Sigmoid colon (tissue), 7 donors: ENCODE results near the gene FAM89A. TPM values are rescaled to one million over a fixed set of nuclear protein-coding genes. Genes with fewer than 3 reads are reported as not detected.

ENCODE experiments used
- DNase-seq: peaks from one replicate; pipeline ENCODE4 v3.0.0-alpha.2; 2019
- H3K27ac ChIP-seq, 4 donors: fragments of 200-600 bp; sonication (generic); one replicate each; pipeline ENCODE4 v1.5.1; 2016 to 2019; ENCODE audit warnings: mild to moderate bottlenecking in 1 of 4
- H3K27me3 ChIP-seq, 3 donors: fragments of 200-600 bp; sonication (generic); one replicate each; pipeline ENCODE4 v1.5.1; 2019; ENCODE audit warnings: mild to moderate bottlenecking in 1 of 3
- H3K36me3 ChIP-seq, 4 donors: fragments of 200-600 bp; sonication (generic); one replicate each; pipeline ENCODE4 v1.5.1; 2016 to 2019
- H3K4me1 ChIP-seq, 4 donors: fragments of 200-600 bp; sonication (generic); one replicate each; pipeline ENCODE4 v1.5.1; 2017 to 2019
- H3K4me3 ChIP-seq, 4 donors: fragments of 200-600 bp; sonication (generic); one replicate each; pipeline ENCODE4 v1.5.1; 2017 to 2019; ENCODE audit warnings: mild to moderate bottlenecking in 2 of 4, moderate library complexity in 1 of 4
- H3K9me3 ChIP-seq, 4 donors: fragments of 200-600 bp in 3 of 4; sonication (generic) in 3 of 4; one replicate each; pipeline versions ENCODE4 v1.5.1 to v1.6.1; 2013 to 2019
- EP300 ChIP-seq, 4 donors: sonication (generic); formaldehyde crosslinking; IDR thresholded peaks; one replicate each; pipeline ENCODE4 v1.6.1; 2017; ENCODE audit warnings: antibody characterized with exemption in 4 of 4
- POLR2A ChIP-seq, 2 donors: fragments of 450-650 bp; IDR thresholded peaks; one replicate each; pipeline ENCODE4 v1.6.1; 2016; ENCODE audit warnings: antibody characterized with exemption in 2 of 2, mild to moderate bottlenecking in 2 of 2, moderate library complexity in 2 of 2
- POLR2AphosphoS5 ChIP-seq, 4 donors: sonication (generic); formaldehyde crosslinking; IDR thresholded peaks; one replicate each; pipeline ENCODE4 v1.6.1; 2017; ENCODE audit warnings: antibody characterized with exemption in 4 of 4
- WGBS, 2 donors: extraction: QIAGEN DNeasy Blood & Tissue Kit; methylation state at CpG; one replicate each; pipeline ENCODE4 v1.1.7; 2013; 5-methylcytosine and 5-hydroxymethylcytosine counted together
- intact Hi-C: fragments of 100-400 bp; cut with DNase I; formaldehyde crosslinking; loops from one replicate; pipeline ENCODE4 v1.15.1; 2023
- polyA plus RNA-seq, 3 donors: library from polyadenylated mRNA; stranded (reverse); fragments of 200-250 nt; gene quantifications; one replicate each; pipeline ENCODE4 v1.2.3, GENCODE V29; 2013
- total RNA-seq, 4 donors: library from RNA; depleted of rRNA; stranded (reverse); fragments of >200 nt; gene quantifications; one replicate each; pipeline ENCODE4 v1.1.0, GENCODE V29; 2016
- TF ChIP-seq, protein P1 (sequence below), 4 experiments: fragments of 450-650 bp in 3 of 4; fragments of 200-600 bp in 1 of 4; IDR thresholded peaks; one replicate each; pipeline ENCODE4 v1.5.1; 2016 to 2019; ENCODE audit warnings: antibody characterized with exemption in 4 of 4, mild to moderate bottlenecking in 3 of 4, moderate library complexity in 2 of 4
- donor health status: healthy with polysubstance abuse.
- donor health status: Bipolar disorder and iron deficiency.
- donor health status: healthy.

The FAM89A gene
- total and polyA plus RNA-seq, 7 donors = 2.3 to 9.9 (median 5.8) TPM

DNA sequence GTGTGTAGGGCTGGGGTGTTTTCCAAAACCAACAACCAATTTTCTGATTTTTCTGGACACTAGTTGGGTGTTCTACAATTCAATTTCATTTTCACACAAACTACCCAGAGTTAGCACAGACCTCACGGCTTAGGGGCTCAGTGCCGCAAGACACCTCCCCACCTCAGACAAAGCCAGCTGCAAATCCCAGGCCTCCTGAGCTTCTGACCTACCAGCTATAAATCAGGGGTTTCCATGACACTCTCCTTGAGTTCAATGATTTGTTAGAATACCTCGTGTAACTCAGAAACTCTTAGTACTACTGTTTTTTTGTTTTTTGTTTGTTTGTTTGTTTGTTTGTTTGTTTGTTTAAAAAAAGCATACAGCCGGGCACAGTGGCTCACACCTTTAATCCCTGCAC lies 28.7 kb upstream of the FAM89A start:
- no peak for DNase-seq
- no peaks in the 10 kb centered on the region for H3K4me1 ChIP-seq
- no peak overlapping the region for H3K27ac ChIP-seq
- WGBS, 2 donors = 65 to 69% methylated on average over 4 of the region's 4 CpGs
- peaks cover 0 to 9% (median 0%) of the 10 kb centered on the region in 3 donors for H3K27me3 ChIP-seq
- H3K36me3 ChIP-seq = no peaks in the 10 kb centered on the region
- no peaks in the 10 kb centered on the region for H3K9me3 ChIP-seq
- TF ChIP-seq POLR2A (IDR thresholded peaks at IDR 0.05) (no peak), POLR2AphosphoS5 (IDR thresholded peaks at IDR 0.05) (no peak), EP300 (IDR thresholded peaks at IDR 0.05) (no peak)
- TF ChIP-seq, protein P1, sequence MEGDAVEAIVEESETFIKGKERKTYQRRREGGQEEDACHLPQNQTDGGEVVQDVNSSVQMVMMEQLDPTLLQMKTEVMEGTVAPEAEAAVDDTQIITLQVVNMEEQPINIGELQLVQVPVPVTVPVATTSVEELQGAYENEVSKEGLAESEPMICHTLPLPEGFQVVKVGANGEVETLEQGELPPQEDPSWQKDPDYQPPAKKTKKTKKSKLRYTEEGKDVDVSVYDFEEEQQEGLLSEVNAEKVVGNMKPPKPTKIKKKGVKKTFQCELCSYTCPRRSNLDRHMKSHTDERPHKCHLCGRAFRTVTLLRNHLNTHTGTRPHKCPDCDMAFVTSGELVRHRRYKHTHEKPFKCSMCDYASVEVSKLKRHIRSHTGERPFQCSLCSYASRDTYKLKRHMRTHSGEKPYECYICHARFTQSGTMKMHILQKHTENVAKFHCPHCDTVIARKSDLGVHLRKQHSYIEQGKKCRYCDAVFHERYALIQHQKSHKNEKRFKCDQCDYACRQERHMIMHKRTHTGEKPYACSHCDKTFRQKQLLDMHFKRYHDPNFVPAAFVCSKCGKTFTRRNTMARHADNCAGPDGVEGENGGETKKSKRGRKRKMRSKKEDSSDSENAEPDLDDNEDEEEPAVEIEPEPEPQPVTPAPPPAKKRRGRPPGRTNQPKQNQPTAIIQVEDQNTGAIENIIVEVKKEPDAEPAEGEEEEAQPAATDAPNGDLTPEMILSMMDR (IDR thresholded peaks at IDR 0.05) = no peak
- H3K4me3 ChIP-seq = no peak overlapping the region
- intact Hi-C loops = no loop called here

DNA sequence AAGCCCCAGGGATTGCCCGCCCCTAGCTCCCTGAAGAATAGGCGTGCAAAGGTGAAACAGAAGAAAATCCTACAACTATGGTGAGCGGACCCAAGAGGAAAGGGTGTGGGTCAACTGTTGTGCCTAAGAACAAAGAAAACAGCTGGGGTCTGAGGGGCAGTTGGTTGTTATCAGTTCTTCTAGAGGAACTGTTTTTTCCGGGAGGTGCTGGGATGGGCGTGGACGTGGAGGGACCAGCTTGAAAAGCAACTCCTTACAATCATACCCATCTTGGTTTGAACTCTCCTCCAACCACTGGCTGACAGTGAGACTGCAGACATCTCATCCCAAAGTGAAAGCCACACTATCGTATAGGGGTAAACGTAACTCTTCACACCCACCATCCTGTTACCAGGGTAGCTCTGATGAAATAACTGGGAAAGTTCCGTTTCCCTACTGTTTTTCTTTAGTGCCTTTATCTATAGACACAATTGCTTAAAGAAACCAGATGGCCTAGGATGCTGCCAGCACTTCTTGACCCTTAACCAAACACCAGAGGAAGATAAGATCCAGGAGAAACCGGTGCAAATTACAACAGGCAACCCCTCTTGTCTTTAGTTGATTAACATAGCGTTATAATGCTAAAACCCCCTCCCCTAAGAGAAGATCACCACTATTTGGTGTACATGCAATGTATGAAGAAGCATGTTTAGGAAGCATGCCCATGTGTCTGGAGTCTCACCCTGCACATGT lies 25.6 kb upstream of the FAM89A start:
- DNase-seq = no peak
- WGBS, 2 donors = 77 to 79% methylated on average over 11 of the region's 11 CpGs
- intact Hi-C loops = no loop called here
- no peaks in the 10 kb centered on the region for H3K36me3 ChIP-seq
- H3K27ac ChIP-seq = no peak overlapping the region
- no peaks in the 10 kb centered on the region for H3K4me1 ChIP-seq
- H3K4me3 ChIP-seq = no peak overlapping the region
- no peak for TF ChIP-seq POLR2A (IDR thresholded peaks at IDR 0.05)
- no peak for TF ChIP-seq EP300 (IDR thresholded peaks at IDR 0.05)
- TF ChIP-seq, protein P1 (IDR thresholded peaks at IDR 0.05) = no peak
- TF ChIP-seq POLR2AphosphoS5 (IDR thresholded peaks at IDR 0.05) = no peak
- H3K9me3 ChIP-seq = no peaks in the 10 kb centered on the region
- H3K27me3 ChIP-seq = peaks cover 0 to 9% (median 0%) of the 10 kb centered on the region in 3 donors

DNA sequence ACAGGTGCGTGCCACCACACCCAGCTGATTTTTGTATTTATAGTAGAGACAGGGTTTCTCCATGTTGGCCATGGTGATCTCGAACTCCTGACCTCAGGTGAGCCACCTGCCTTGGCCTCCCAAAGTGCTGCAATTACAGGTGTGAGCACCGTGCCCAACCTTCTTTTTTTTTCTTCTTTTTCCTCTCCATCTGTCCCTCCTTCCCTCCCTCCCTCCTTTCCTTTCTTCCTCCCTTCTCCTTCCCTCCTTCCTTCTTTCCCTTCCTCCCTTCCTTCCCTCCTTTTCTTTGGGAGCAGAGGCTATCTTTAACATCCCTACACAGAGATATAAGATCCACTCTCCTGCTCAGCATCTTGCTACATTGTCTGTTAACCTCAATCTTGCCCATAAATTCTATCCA lies 24.4 kb upstream of the FAM89A start:
- Histone ChIP-seq H3K27me3 (peaks cover 0 to 9% (median 0%) of the 10 kb centered on the region in 3 donors), H3K9me3 (no peaks in the 10 kb centered on the region), H3K4me1 (no peaks in the 10 kb centered on the region), H3K27ac (no peak overlapping the region), H3K36me3 (no peaks in the 10 kb centered on the region), H3K4me3 (no peak overlapping the region)
- WGBS, 2 donors = 75 to 84% methylated on average over 3 of the region's 3 CpGs
- DNase-seq = no peak
- TF ChIP-seq, protein P1 (IDR thresholded peaks at IDR 0.05) = no peak
- TF ChIP-seq POLR2AphosphoS5 (IDR thresholded peaks at IDR 0.05) = no peak
- TF ChIP-seq EP300 (IDR thresholded peaks at IDR 0.05) = no peak
- TF ChIP-seq POLR2A (IDR thresholded peaks at IDR 0.05) = no peak
- intact Hi-C loops = no loop called here

DNA sequence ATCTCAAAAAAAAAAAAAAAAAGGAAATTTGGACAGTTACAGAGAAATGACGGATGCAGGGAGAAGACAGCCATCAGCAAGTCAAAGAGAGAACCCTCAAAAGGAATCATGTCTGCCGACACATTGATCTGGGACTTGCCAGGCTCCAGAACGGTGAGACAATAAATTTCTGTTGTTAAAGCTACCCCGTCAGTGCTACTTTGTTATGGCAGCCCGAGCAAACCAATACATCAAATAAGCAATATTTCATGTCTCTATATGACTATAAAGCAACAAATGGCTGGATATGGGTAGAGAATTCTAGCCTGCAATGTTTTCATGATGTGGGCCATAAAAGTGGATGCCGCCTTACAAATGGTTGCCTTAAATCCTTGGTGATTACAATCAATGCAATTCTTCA lies 23.3 kb upstream of the FAM89A start:
- peaks cover 0 to under 1% (median 0%) of the 10 kb centered on the region in 3 donors for H3K27me3 ChIP-seq
- DNase-seq = no peak
- 79 to 87% methylated on average over 6 of the region's 6 CpGs for WGBS, 2 donors
- intact Hi-C loops = no loop called here
- H3K4me3 ChIP-seq = no peak overlapping the region
- TF ChIP-seq EP300 (IDR thresholded peaks at IDR 0.05) (no peak), POLR2AphosphoS5 (IDR thresholded peaks at IDR 0.05) (no peak), POLR2A (IDR thresholded peaks at IDR 0.05) (no peak)
- TF ChIP-seq, protein P1 (IDR thresholded peaks at IDR 0.05) = no peak
- no peaks in the 10 kb centered on the region for H3K4me1 ChIP-seq
- no peaks in the 10 kb centered on the region for H3K36me3 ChIP-seq
- no peaks in the 10 kb centered on the region for H3K9me3 ChIP-seq
- no peak overlapping the region for H3K27ac ChIP-seq
